IMR-90 (cell line): Measurements from ENCODE around the gene CYB5D1. TPM values are rescaled to one million over a fixed set of nuclear protein-coding genes. Genes with fewer than 3 reads are reported as not detected.

Experiments used
- ATAC-seq: fragments of 200-7000 bp; cut with Tn5 transposase; 2 replicates; pipeline ENCODE4 v1.9.1; 2020; ENCODE audit warnings: low read depth, mild to moderate bottlenecking, moderate library complexity
- BruUV-seq: library from RNA; stranded (reverse); fragments of 400-500 nt; replicated peaks from 2 replicates; lab custom pipeline; 2021; lab: Mats Ljungman, UMichigan
- CTCF ChIA-PET: fragments of 300-600 bp; formaldehyde crosslinking; extraction: SDS; loops from one replicate; lab custom pipeline; 2021; ENCODE audit warnings: antibody characterized with exemption; lab: Yijun Ruan, JAX
- POLR2A ChIA-PET: fragments of 300-600 bp; sonication (Branson Sonifier 250); formaldehyde crosslinking; loops from one replicate; lab custom pipeline; 2022; ENCODE audit warnings: antibody characterized with exemption; ENCODE audit not compliant: unreplicated experiment; lab: Charles Lee
- DNase-seq: peaks from one replicate; pipeline ENCODE4 v3.0.0; 2013
- H2AFZ ChIP-seq: replicated peaks from 2 replicates; pipeline ENCODE3; 2013; ENCODE audit warnings: low read length, mild to moderate bottlenecking; ENCODE audit not compliant: poor library complexity
- H2AK5ac ChIP-seq: 2 replicates; pipeline ENCODE4 v1.6.1; 2013; ENCODE audit warnings: low read depth, low read length, inconsistent platforms
- H2AK9ac ChIP-seq: replicated peaks from 2 replicates; pipeline ENCODE3; 2013; ENCODE audit warnings: mild to moderate bottlenecking, low read depth, low read length, moderate library complexity; ENCODE audit not compliant: poor library complexity
- H2BK120ac ChIP-seq: 2 replicates; pipeline ENCODE4 v1.6.1; 2013; ENCODE audit warnings: low read depth, low read length, inconsistent platforms
- H2BK15ac ChIP-seq: 3 replicates; pipeline ENCODE4 v1.6.1; 2013; ENCODE audit warnings: low read depth, low read length, inconsistent platforms
- H2BK20ac ChIP-seq: 2 replicates; pipeline ENCODE4 v1.6.1; 2013; ENCODE audit warnings: low read depth, mild to moderate bottlenecking, inconsistent platforms, low read length, moderate library complexity
- H2BK5ac ChIP-seq: 2 replicates; pipeline ENCODE4 v1.6.1; 2013; ENCODE audit warnings: mild to moderate bottlenecking, low read depth, low read length, inconsistent platforms; ENCODE audit not compliant: poor library complexity, severe bottlenecking
- H3K14ac ChIP-seq: replicated peaks from 2 replicates; pipeline ENCODE4 v1.6.1; 2013; ENCODE audit warnings: low read depth, low read length, inconsistent platforms
- H3K18ac ChIP-seq: 2 replicates; pipeline ENCODE4 v1.6.1; 2013; ENCODE audit warnings: low read depth, low read length, control low read depth
- H3K23ac ChIP-seq: 2 replicates; pipeline ENCODE4 v1.6.1; 2013; ENCODE audit warnings: low read depth, low read length, inconsistent platforms
- H3K27ac ChIP-seq: 2 replicates; pipeline ENCODE4 v1.5.1; 2013; ENCODE audit warnings: mild to moderate bottlenecking, control low read depth, low read length; ENCODE audit not compliant: insufficient read depth
- H3K27me3 ChIP-seq: 2 replicates; pipeline ENCODE4 v1.6.1; 2013; ENCODE audit warnings: low read length; ENCODE audit not compliant: control insufficient read depth, insufficient read depth
- H3K36me3 ChIP-seq: 2 replicates; pipeline ENCODE4 v1.6.1; 2013; ENCODE audit warnings: low read length, mixed read lengths; ENCODE audit not compliant: control insufficient read depth, insufficient read depth
- H3K4ac ChIP-seq: 2 replicates; pipeline ENCODE4 v1.6.1; 2013; ENCODE audit warnings: low read depth, low read length, inconsistent platforms
- H3K4me1 ChIP-seq: 2 replicates; pipeline ENCODE4 v1.6.1; 2013; ENCODE audit warnings: low read length, mixed read lengths; ENCODE audit not compliant: control insufficient read depth, insufficient read depth
- H3K4me2 ChIP-seq: 2 replicates; pipeline ENCODE4 v1.6.1; 2013; ENCODE audit warnings: low read depth, mild to moderate bottlenecking, control low read depth, low read length, moderate library complexity
- H3K4me3 ChIP-seq: 2 replicates; pipeline ENCODE4 v1.5.1; 2013; ENCODE audit warnings: low read depth, mild to moderate bottlenecking, control low read depth, low read length, moderate library complexity; ENCODE audit not compliant: insufficient read depth
- H3K56ac ChIP-seq: 2 replicates; pipeline ENCODE4 v1.6.1; 2013; ENCODE audit warnings: low read length, inconsistent platforms; ENCODE audit not compliant: insufficient read depth; ENCODE audit errors: extremely low read depth
- H3K79me1 ChIP-seq, 2 experiments: 2 replicates each; pipeline ENCODE4 v1.6.1; 2013; ENCODE audit warnings: low read length in 2 of 2, inconsistent platforms in 1 of 2, low read depth in 1 of 2
- H3K9ac ChIP-seq: 2 replicates; pipeline ENCODE4 v1.6.1; 2013; ENCODE audit warnings: low read depth, low read length, control low read depth
- H3K9me1 ChIP-seq: 2 replicates; pipeline ENCODE4 v1.6.1; 2013; ENCODE audit warnings: low read length, inconsistent platforms; ENCODE audit not compliant: insufficient read depth
- H3K9me3 ChIP-seq: 2 replicates; pipeline ENCODE4 v1.6.1; 2013; ENCODE audit warnings: low read length; ENCODE audit not compliant: control insufficient read depth, insufficient read depth
- H4K20me1 ChIP-seq: 2 replicates; pipeline ENCODE4 v1.6.1; 2013; ENCODE audit warnings: low read length, inconsistent platforms; ENCODE audit not compliant: insufficient read depth
- H4K5ac ChIP-seq: 2 replicates; pipeline ENCODE4 v1.6.1; 2013; ENCODE audit warnings: mild to moderate bottlenecking, low read depth, low read length, control low read depth
- H4K8ac ChIP-seq, 2 experiments: 2 replicates each; pipeline ENCODE4 v1.6.1; 2013; ENCODE audit warnings: low read depth in 2 of 2, low read length in 2 of 2, control low read depth in 1 of 2, inconsistent platforms in 1 of 2
- H4K91ac ChIP-seq: 2 replicates; pipeline ENCODE4 v1.6.1; 2013; ENCODE audit warnings: low read depth, low read length, inconsistent platforms; ENCODE audit not compliant: insufficient read depth
- BHLHE40 ChIP-seq: fragments of 150-350 bp; IDR thresholded peaks from 2 replicates; pipeline ENCODE4 v1.6.1; 2016; ENCODE audit warnings: mild to moderate bottlenecking, low read depth, low read length
- CEBPB ChIP-seq: IDR thresholded peaks from 2 replicates; pipeline ENCODE4 v1.6.1; 2012; ENCODE audit warnings: low read depth, low read length, improper control_type of control experiment
- CHD1 ChIP-seq: IDR thresholded peaks from 2 replicates; pipeline ENCODE4 v1.6.1; 2012; ENCODE audit warnings: low read depth, low read length, improper control_type of control experiment
- CTCF ChIP-seq: conservative IDR thresholded peaks from 2 replicates; pipeline ENCODE4 v1.5.1; 2012; ENCODE audit warnings: mild to moderate bottlenecking, low read depth, low read length, improper control_type of control experiment
- ELK1 ChIP-seq: fragments of 150-350 bp; IDR thresholded peaks from 2 replicates; pipeline ENCODE4 v1.6.1; 2016; ENCODE audit warnings: low read depth, mild to moderate bottlenecking, low read length, moderate library complexity, borderline replicate concordance
- FOS ChIP-seq: fragments of 150-350 bp; IDR thresholded peaks from 2 replicates; pipeline ENCODE4 v1.6.1; 2016; ENCODE audit warnings: low read depth, low read length
- MAFK ChIP-seq: IDR thresholded peaks from 2 replicates; pipeline ENCODE4 v1.6.1; 2012; ENCODE audit warnings: low read depth, low read length, improper control_type of control experiment
- MAZ ChIP-seq: IDR thresholded peaks from 2 replicates; pipeline ENCODE4 v1.6.1; 2012; ENCODE audit warnings: low read depth, mild to moderate bottlenecking, low read length, improper control_type of control experiment, moderate library complexity, borderline replicate concordance
- MXI1 ChIP-seq: IDR thresholded peaks from 2 replicates; pipeline ENCODE4 v1.6.1; 2012; ENCODE audit warnings: low read depth, mild to moderate bottlenecking, low read length, moderate library complexity, borderline replicate concordance
- NFE2L2 ChIP-seq: fragments of 150-350 bp; IDR thresholded peaks from 2 replicates; pipeline ENCODE4 v1.6.1; 2016; ENCODE audit warnings: low read depth, mild to moderate bottlenecking, low read length
- POLR2A ChIP-seq: IDR thresholded peaks from 2 replicates; pipeline ENCODE4 v1.6.1; 2012; ENCODE audit warnings: mild to moderate bottlenecking, low read depth, low read length
- RAD21 ChIP-seq: IDR thresholded peaks from 2 replicates; pipeline ENCODE4 v1.6.1; 2012; ENCODE audit warnings: low read length, improper control_type of control experiment
- RFX5 ChIP-seq: IDR thresholded peaks from 2 replicates; pipeline ENCODE4 v1.8.0; 2012; ENCODE audit warnings: low read depth, mild to moderate bottlenecking, low read length, moderate library complexity
- SMC3 ChIP-seq: fragments of 150-350 bp; IDR thresholded peaks from 2 replicates; pipeline ENCODE4 v1.6.1; 2016; ENCODE audit warnings: low read depth, mild to moderate bottlenecking, antibody characterized with exemption, low read length, moderate library complexity
- USF2 ChIP-seq: fragments of 150-350 bp; IDR thresholded peaks from 2 replicates; pipeline ENCODE4 v1.6.1; 2017; ENCODE audit warnings: mild to moderate bottlenecking, antibody characterized with exemption, low read length, low read depth
- WGBS, 2 experiments: methylation state at CpG; one replicate each; pipeline versions ENCODE4 v1.1.5 to v1.1.7; 2013; ENCODE audit warnings: missing lambda C conversion rate in 2 of 2; ENCODE audit not compliant: insufficient read length in 1 of 2; ENCODE audit errors: extremely low coverage in 2 of 2; 5-methylcytosine and 5-hydroxymethylcytosine counted together
- dilution Hi-C: fragments of 300-500 bp; cut with HindIII; formaldehyde crosslinking; loops from one replicate; pipeline ENCODE4 v1.14.3; 2018; ENCODE audit warnings: low sequenced_read_pairs; ENCODE audit not compliant: unreplicated experiment
- in situ Hi-C: fragments of 300-500 bp; cut with MboI; formaldehyde crosslinking; loops from 3 replicates; pipeline ENCODE4 v1.14.3; 2019; ENCODE audit warnings: low sequenced_read_pairs, inconsistent platforms, mixed read lengths
- intact Hi-C: fragments of 100-400 bp; cut with micrococcal nuclease; formaldehyde crosslinking; loops from 2 replicates; pipeline ENCODE4 v1.10.0; 2022
- polyA plus RNA-seq, 3 experiments: library from polyadenylated mRNA; depleted of rRNA; stranded (reverse); fragments of >200 nt; gene quantifications; 2 replicates each; pipeline ENCODE4 v1.2.3, GENCODE V29; 2012; ENCODE audit warnings: low replicate concordance in 1 of 3
- total RNA-seq: library from RNA; depleted of rRNA; stranded (reverse); fragments of >200 nt; gene quantifications from 2 replicates; pipeline ENCODE4 v1.2.3, GENCODE V29; 2012

Gene CYB5D1
- total and polyA plus RNA-seq, 2 of the 4 experiments (the other 2 are of a cell fraction) = 8.8 to 10.8 TPM

GRCh38 chr17:7883781-7884386, 26.1 kb downstream of the CYB5D1 start:
- dilution Hi-C loops = no loop called here
- no peak for TF ChIP-seq USF2
- TF ChIP-seq MAZ = no peak
- no peak for TF ChIP-seq CEBPB
- TF ChIP-seq CHD1 = no peak
- TF ChIP-seq MAFK = no peak
- TF ChIP-seq MXI1 = no peak
- TF ChIP-seq SMC3 = no peak
- TF ChIP-seq RFX5 = no peak
- no peak for TF ChIP-seq CTCF
- no peak for TF ChIP-seq FOS
- TF ChIP-seq ELK1 = no peak
- no peak for TF ChIP-seq BHLHE40
- TF ChIP-seq POLR2A = no peak
- TF ChIP-seq RAD21 = no peak
- TF ChIP-seq NFE2L2 = no peak

More at GRCh38 chr17:7883781-7884386, 26.1 kb downstream of the CYB5D1 start:
- no CpG with 5 or more reads among the region's 3 CpGs for WGBS, 2 experiments
- peak overlapping the region; percentile 39 for H2BK120ac ChIP-seq
- H2AK9ac ChIP-seq = peak overlapping the region; percentile 80
- H3K27me3 ChIP-seq = no peaks in the 10 kb centered on the region
- H4K20me1 ChIP-seq = peaks cover 6% of the 10 kb centered on the region; the same call in 1 of the 2 replicates
- H4K91ac ChIP-seq = peak overlapping the region; percentile 31
- H3K4ac ChIP-seq = peak overlapping the region; percentile 73
- H3K23ac ChIP-seq = peak overlapping the region; percentile 78
- in situ Hi-C loops = no loop called here
- H3K4me3 ChIP-seq = peak overlapping the region; percentile 43
- H2AFZ ChIP-seq = no peak overlapping the region
- peak overlapping the region; percentile 56; the same call in 1 of the 2 replicates for H2AK5ac ChIP-seq
- H3K36me3 ChIP-seq = peaks cover 17% of the 10 kb centered on the region
- H2BK15ac ChIP-seq = no peak overlapping the region
- H3K18ac ChIP-seq = peak overlapping the region; percentile 57
- peaks cover 18% of the 10 kb centered on the region for H3K4me1 ChIP-seq
- CTCF ChIA-PET = no interaction called here
- H3K9me1 ChIP-seq = peaks cover 5% of the 10 kb centered on the region; the same call in 1 of the 2 replicates
- H2BK20ac ChIP-seq = no peak overlapping the region
- peak overlapping the region; percentile 70 for H3K9ac ChIP-seq
- peak overlapping the region; percentile 49 to 94 for H4K8ac ChIP-seq
- ATAC-seq = no peak
- DNase-seq = peak; percentile 45
- no peaks in the 10 kb centered on the region for H3K9me3 ChIP-seq
- peaks cover 8 to 50% of the 10 kb centered on the region in 2 experiments; a peak in 3 of 4 replicates for H3K79me1 ChIP-seq
- H2BK5ac ChIP-seq = peak overlapping the region; percentile 75
- H3K27ac ChIP-seq = peak overlapping the region; percentile 71; the same call in 1 of the 2 replicates
- peak overlapping the region; percentile 81 for H3K14ac ChIP-seq
- no TSS peak for BruUV-seq
- intact Hi-C loops = no loop called here
- POLR2A ChIA-PET = interaction anchor here (0.6 to 0.7 kb wide), 4 partner anchors 13 to 421 kb away, joined by 3 to 5 read pairs (median 4); no protein-coding TSS in a partner anchor
- H4K5ac ChIP-seq = peak overlapping the region; percentile 48
- H3K4me2 ChIP-seq = peak overlapping the region; percentile 86
- H3K56ac ChIP-seq = peak overlapping the region; percentile 70
